WI38 (cell line): ENCODE data around the gene FBN2.

ENCODE experiments used
- H3K4me3 ChIP-seq: 2 replicates; pipeline ENCODE4 v1.5.1; 2011; ENCODE audit warnings: low read depth, mild to moderate bottlenecking, control low read depth, low read length
- CTCF ChIP-seq: IDR thresholded peaks from 2 replicates; pipeline ENCODE4 v1.5.1; 2012; ENCODE audit warnings: low read depth, mild to moderate bottlenecking, control low read depth, low read length

Gene FBN2

GRCh38 chr5:128426090-128426534, 111.9 kb downstream of the FBN2 start:
- no peak overlapping the region for H3K4me3 ChIP-seq
- TF ChIP-seq CTCF: no peak

DNA sequence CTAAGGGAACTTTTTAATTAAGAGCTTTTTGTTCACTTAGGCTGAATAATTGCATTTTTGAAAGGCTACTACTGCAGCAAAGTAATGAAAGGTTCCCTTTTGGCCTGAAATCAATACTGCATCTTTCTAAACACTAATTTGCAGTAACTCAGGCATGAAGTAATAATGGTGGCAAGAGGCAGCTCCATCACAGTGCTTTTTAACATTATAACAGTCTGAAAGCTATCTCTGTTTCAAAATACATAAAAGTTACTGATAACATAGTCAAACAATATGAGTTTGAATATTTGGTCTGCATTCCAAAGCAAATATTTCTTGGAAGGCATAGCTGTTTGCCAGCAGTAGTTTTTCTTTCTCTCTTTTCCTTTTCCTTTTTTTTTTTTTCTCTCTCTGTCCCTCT, 113.4 kb downstream of the FBN2 start:
- TF ChIP-seq CTCF: no peak
- H3K4me3 ChIP-seq: no peak overlapping the region

GRCh38 chr5:128422612-128423011, 115.4 kb downstream of the FBN2 start:
- TF ChIP-seq CTCF: no peak
- no peak overlapping the region for H3K4me3 ChIP-seq

- TF ChIP-seq CTCF: no peak
Measured at GRCh38 chr5:128414469-128414868, 123.6 kb downstream of the FBN2 start.

DNA sequence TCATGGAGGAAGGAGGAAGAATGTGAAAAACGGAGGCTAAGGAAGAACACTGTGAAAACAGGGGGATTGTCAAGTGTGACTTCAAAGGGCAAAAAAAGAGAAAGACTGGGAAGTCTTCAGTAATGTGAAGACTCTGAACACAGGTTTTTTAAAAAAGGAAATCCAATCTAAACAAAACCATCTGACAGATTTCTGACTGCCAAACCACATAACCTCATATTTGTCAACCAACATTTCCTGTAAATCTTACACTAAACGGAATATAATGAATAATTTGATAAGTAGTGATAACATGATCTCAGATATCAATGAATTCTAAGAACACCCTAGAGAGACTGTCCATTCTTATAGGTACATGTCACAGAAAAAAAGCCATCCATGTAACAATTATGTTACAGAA, 124.7 kb downstream of the FBN2 start:
- no peak for TF ChIP-seq CTCF
- H3K4me3 ChIP-seq: no peak overlapping the region

More at GRCh38 chr5:128414469-128414868, 123.6 kb downstream of the FBN2 start:
- H3K4me3 ChIP-seq: no peak overlapping the region

- TF ChIP-seq CTCF: no peak
- no peak overlapping the region for H3K4me3 ChIP-seq
Measured at GRCh38 chr5:128412145-128412930, 125.7 kb downstream of the FBN2 start.

DNA sequence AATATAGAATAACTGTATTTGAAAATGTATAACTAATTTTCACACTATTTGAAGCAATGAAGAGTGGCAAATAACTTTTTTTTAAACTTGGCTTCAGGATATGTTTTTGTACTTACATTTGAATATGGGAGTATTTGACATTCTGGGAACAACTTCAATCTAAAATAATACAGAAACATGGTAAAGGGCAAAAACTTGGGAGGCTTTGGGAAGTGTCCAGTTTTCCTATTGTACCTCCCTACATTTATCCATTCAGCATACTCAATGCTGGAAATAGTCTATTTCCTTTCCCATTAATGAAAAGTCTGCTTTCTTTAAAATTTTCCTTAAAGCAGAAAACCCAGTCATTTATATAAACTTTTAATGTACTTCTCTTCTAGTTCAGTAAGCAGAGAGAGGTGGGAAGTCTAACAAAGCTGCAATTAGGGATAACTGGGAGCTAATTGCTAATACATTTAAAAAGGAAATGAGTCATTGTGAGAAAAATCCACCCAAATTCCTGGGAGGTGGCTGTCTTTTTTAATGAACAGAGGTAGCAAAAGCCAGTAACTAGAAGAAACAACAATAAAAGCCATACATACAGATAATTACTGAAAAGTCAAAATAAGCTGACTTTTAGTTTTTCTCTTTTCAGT, 128.8 kb downstream of the FBN2 start:
- H3K4me3 ChIP-seq: no peak overlapping the region
- TF ChIP-seq CTCF: no peak
